Measurements from ENCODE around the gene MFAP2. TPM values are rescaled to one million over a fixed set of nuclear protein-coding genes. Genes with fewer than 3 reads are reported as not detected.

The MFAP2 gene
- total and polyA plus RNA-seq, 2 of the 8 experiments (the other 6 are each of a cell fraction or from before 2014, with no cell fraction given), result 172 to 326 TPM

- Histone ChIP-seq H2BK20ac (ENCODE audit: low read length) (no peak overlapping the region), H3K9ac (replicated peaks in 1 of 4; ENCODE audit: extremely low read depth in 1 of 4, low read depth in 3 of 4, low read length in 3 of 4) (no peak overlapping the region), H4K5ac (ENCODE audit: insufficient read length, low read depth, low read length) (no peak overlapping the region), H3K27me3 (replicated peaks in 1 of 4; ENCODE audit: control insufficient read depth in 3 of 4, extremely low read depth in 1 of 4, insufficient read depth in 3 of 4, low read length in 3 of 4) (no peaks in the 10 kb centered on the region), H3K14ac (ENCODE audit: insufficient read length) (no peak overlapping the region), H3K56ac (replicated peaks; ENCODE audit: insufficient read length, low read depth, low read length) (no peak overlapping the region), H2BK5ac (ENCODE audit: low read depth, low read length) (no peak overlapping the region), H4K20me1 (replicated peaks in 1 of 2; ENCODE audit: control insufficient read depth in 1 of 2, insufficient read depth in 2 of 2, low read length in 2 of 2) (no peaks in the 10 kb centered on the region), H3K23ac (ENCODE audit: insufficient read length) (no peak overlapping the region), H2BK120ac (replicated peaks; ENCODE audit: low read depth, low read length) (no peak overlapping the region), H3K18ac (ENCODE audit: extremely low read depth, low read length) (no peak overlapping the region), H3K23me2 (ENCODE audit: low read depth, low read length) (0 out of 2 replicates have a peak, but pooled peaks cover 2% of the 10 kb centered on the region), H2AK5ac (ENCODE audit: low read depth, low read length) (no peak overlapping the region), H4K91ac (replicated peaks; ENCODE audit: insufficient read length, low read length) (no peak overlapping the region), H3K9me3 (ENCODE audit: insufficient read depth in 2 of 2, low read depth in 1 of 2, low read length in 1 of 2) (no peaks in the 10 kb centered on the region), H3K79me1 (ENCODE audit: low read depth, low read length) (no peaks in the 10 kb centered on the region; the same call in 1 of the 2 replicates), H3K36me3 (ENCODE audit: control insufficient read depth in 2 of 4, insufficient read depth in 4 of 4, low read length in 3 of 4) (peaks cover 19 to 41% (median 26%) of the 10 kb centered on the region in 4 experiments), H2BK15ac (ENCODE audit: low read length) (no peak overlapping the region), H2BK12ac (ENCODE audit: low read depth, low read length) (no peak overlapping the region), H3K4me3 (ENCODE audit: extremely low read depth in 1 of 4, insufficient read depth in 2 of 4, low read depth in 3 of 4, low read length in 4 of 4) (no peak overlapping the region), H3K4me2 (ENCODE audit: insufficient read depth in 1 of 2, low read depth in 2 of 2, low read length in 2 of 2) (no peak overlapping the region), H3K79me2 (ENCODE audit: control insufficient read depth in 1 of 2, insufficient read depth in 2 of 2, low read length in 2 of 2) (no peaks in the 10 kb centered on the region), H3K27ac (ENCODE audit: low read depth, low read length) (no peak overlapping the region), H3K4me1 (replicated peaks in 1 of 4; ENCODE audit: control insufficient read depth in 3 of 4, insufficient read depth in 4 of 4, low read length in 3 of 4) (peaks cover 21 to 28% (median 24%) of the 10 kb centered on the region in 4 experiments), H2AFZ (ENCODE audit: low read length) (no peak overlapping the region), H3K4ac (replicated peaks; ENCODE audit: insufficient read length, low read depth, low read length) (no peak overlapping the region), H4K8ac (ENCODE audit: extremely low read depth, insufficient read depth, low read length) (no peak overlapping the region)
- ChIA-PET CTCF (ENCODE audit: partially characterized antibody) (interaction anchor here (0.7 to 2.1 kb wide), 4 partner anchors 15 to 30 kb away, joined by 3 to 10 read pairs (median 6); no protein-coding TSS in a partner anchor), POLR2A (ENCODE audit: partially characterized antibody) (interaction anchor here (1.4 kb wide), 1 partner anchor 13 kb away, joined by 5 read pairs; no protein-coding TSS in a partner anchor)
- FAIRE-seq, result no peak
- no peak for DNase-seq (ENCODE audit: low read depth in 1 of 2, low spot score in 2 of 2)
- WGBS, 2 experiments (ENCODE audit: extremely low coverage in 1 of 2, insufficient coverage in 1 of 2, insufficient read length in 1 of 2, insufficient replicate concordance in 2 of 2, low coverage in 1 of 2, low lambda C conversion rate in 2 of 2, missing lambda C conversion rate in 1 of 2), result 95% methylated on average over 7 of the region's 7 CpGs; no CpG with 5 or more reads in 1 of the 2 experiments
- TF ChIP-seq EGR1 (IDR thresholded peaks at IDR 0.05; ENCODE audit: borderline replicate concordance, low read depth, low read length) (no peak), RNF2 (IDR thresholded peaks at IDR 0.05; ENCODE audit: borderline replicate concordance, low read depth, low read length, missing control alignments, poor library complexity, severe bottlenecking) (no peak), SP4 (IDR thresholded peaks at IDR 0.05; ENCODE audit: low read length) (no peak), TAF1 (IDR thresholded peaks at IDR 0.05; ENCODE audit: low read depth, low read length) (no peak), GTF2F1 (IDR thresholded peaks at IDR 0.05; ENCODE audit: borderline replicate concordance, low read depth, low read length) (no peak), RXRA (IDR thresholded peaks at IDR 0.05; ENCODE audit: insufficient read depth, low read depth, low read length) (no peak), KDM5A (IDR thresholded peaks at IDR 0.05; ENCODE audit: low read length) (no peak), SRF (IDR thresholded peaks at IDR 0.05; ENCODE audit: low read depth, low read length) (no peak), SP2 (IDR thresholded peaks at IDR 0.05; ENCODE audit: low read length) (no peak), TBP (IDR thresholded peaks at IDR 0.05; ENCODE audit: low read depth, low read length) (no peak), CHD2 (IDR thresholded peaks at IDR 0.05; ENCODE audit: low read length) (no peak), BACH1 (IDR thresholded peaks at IDR 0.05; ENCODE audit: low read length) (no peak), SIRT6 (IDR thresholded peaks at IDR 0.05; ENCODE audit: low read length) (no peak), GABPA (IDR thresholded peaks at IDR 0.05; ENCODE audit: borderline replicate concordance, insufficient read depth, low read length) (no peak)
Observed at GRCh38 chr1:17017435-17017834, 37.0 kb upstream of the MFAP2 start.
